Activated T-helper 1 cell treated with anti-CD3 and anti-CD28 coated beads, Interleukin-12 subunit alpha, Interleukin-12 subunit beta, Interleukin-2, Interleukin-4 antibody, amounts not matched to agents 30 ng/mL and 10 ng/mL and 1 ng/mL, durations not matched to agents 14 hours and 24 hours and 36 hours (primary cell): ENCODE measurements around the gene NUDT4B. TPM values are rescaled to one million over a fixed set of nuclear protein-coding genes. Genes with fewer than 3 reads are reported as not detected.
"Not testable (repeated sequence)": the region's sequence is repeated elsewhere in the genome, so short reads cannot be mapped to it uniquely, and the experiment has no call there.

Experiments
- DNase-seq: peaks from one replicate; pipeline ENCODE4 v3.0.0; 2021; ENCODE audit warnings: low spot score
- H3K27ac Mint-ChIP-seq: one replicate; pipeline ENCODE4 v1.8.0; 2021; ENCODE audit warnings: mild to moderate bottlenecking, mixed read lengths
- H3K27me3 Mint-ChIP-seq: one replicate; pipeline ENCODE4 v1.8.0; 2022; ENCODE audit warnings: mild to moderate bottlenecking, moderate library complexity, mixed read lengths; ENCODE audit not compliant: insufficient read depth
- H3K36me3 Mint-ChIP-seq: one replicate; pipeline ENCODE4 v1.8.0; 2021; ENCODE audit warnings: low read depth, mixed read lengths
- H3K4me1 Mint-ChIP-seq: one replicate; pipeline ENCODE4 v1.8.0; 2021; ENCODE audit warnings: low read depth, mixed read lengths
- H3K4me3 Mint-ChIP-seq: one replicate; pipeline ENCODE4 v1.8.0; 2021; ENCODE audit warnings: mild to moderate bottlenecking, moderate library complexity, mixed read lengths
- H3K9me3 Mint-ChIP-seq: one replicate; pipeline ENCODE4 v1.8.0; 2021; ENCODE audit warnings: mixed read lengths
- intact Hi-C: fragments of 100-400 bp; cut with micrococcal nuclease; formaldehyde crosslinking; loops from one replicate; pipeline ENCODE4 v1.15.1; 2024
- total RNA-seq: library from RNA; stranded (reverse); gene quantifications from 2 replicates; pipeline ENCODE4 v1.2.3, GENCODE V29; 2022

The NUDT4B gene
- total RNA-seq, 1 donor from 2014 or later: 1.2 TPM

- H3K27me3 Mint-ChIP-seq, H3K27ac Mint-ChIP-seq, H3K4me3 Mint-ChIP-seq, H3K36me3 Mint-ChIP-seq, H3K9me3 Mint-ChIP-seq, intact Hi-C loops, DNase-seq, H3K4me1 Mint-ChIP-seq: not testable (repeated sequence)
Measured at GRCh38 chr1:148780404-148780803, 31.8 kb downstream of the NUDT4B start.

GRCh38 chr1:148791543-148792099 is 43.0 kb downstream of the NUDT4B start:
- H3K27ac Mint-ChIP-seq, DNase-seq, H3K27me3 Mint-ChIP-seq, H3K4me3 Mint-ChIP-seq, H3K9me3 Mint-ChIP-seq, H3K36me3 Mint-ChIP-seq, intact Hi-C loops, H3K4me1 Mint-ChIP-seq: not testable (repeated sequence)

- not testable (repeated sequence) for H3K4me3 Mint-ChIP-seq, H3K9me3 Mint-ChIP-seq
Measured at GRCh38 chr1:148793762-148794332, 45.3 kb downstream of the NUDT4B start.

More at GRCh38 chr1:148793762-148794332, 45.3 kb downstream of the NUDT4B start:
- intact Hi-C loops, H3K36me3 Mint-ChIP-seq, H3K4me1 Mint-ChIP-seq, H3K27ac Mint-ChIP-seq, H3K27me3 Mint-ChIP-seq, DNase-seq: not testable (repeated sequence)

Other genes with a start within 250 kb of the NUDT4B start
- gene NBPF14, start 152.8 kb upstream of the NUDT4B start, total RNA-seq: 18.7 and 20.8 TPM in 2 replicates
- 24.2 and 25.2 TPM in 2 replicates for gene PDE4DIP, start 95.7 kb downstream of the NUDT4B start, total RNA-seq